NCI-H226 (cell line): ENCODE measurements around the gene DERL2.
"Not testable (repeated sequence)": the region's sequence is repeated elsewhere in the genome, so short reads cannot be mapped to it uniquely, and the experiment has no call there.

Experiments used
- DNase-seq: peaks from one replicate; pipeline ENCODE4 v3.0.0-alpha.2; 2015

Gene DERL2

DNA sequence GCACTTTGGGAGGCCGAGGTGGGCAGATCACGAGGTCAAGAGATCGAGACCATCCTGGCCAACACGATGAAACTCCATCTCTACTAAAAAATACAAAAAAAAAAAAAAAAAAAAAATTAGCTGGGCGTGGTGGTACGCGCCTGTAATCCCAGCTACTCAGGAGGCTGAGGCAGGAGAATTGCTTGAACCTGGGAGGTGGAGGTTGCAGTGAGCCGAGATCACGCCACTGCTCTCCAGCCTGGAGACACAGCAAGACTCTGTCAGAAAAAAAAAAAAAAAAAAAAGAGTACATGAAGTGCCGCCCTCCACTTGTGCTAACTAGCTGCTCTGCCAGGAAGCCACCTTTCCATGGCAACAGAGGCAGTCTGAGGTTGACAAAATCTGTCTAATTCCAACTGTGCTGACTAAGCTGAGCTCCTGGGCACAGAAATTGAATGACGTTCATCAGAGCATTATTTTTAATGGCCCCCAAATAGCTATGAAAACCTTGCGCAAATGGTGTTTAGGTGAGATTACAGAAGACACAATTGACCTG, 50.1 kb downstream of the DERL2 start:
- not testable (repeated sequence) for DNase-seq

DNA sequence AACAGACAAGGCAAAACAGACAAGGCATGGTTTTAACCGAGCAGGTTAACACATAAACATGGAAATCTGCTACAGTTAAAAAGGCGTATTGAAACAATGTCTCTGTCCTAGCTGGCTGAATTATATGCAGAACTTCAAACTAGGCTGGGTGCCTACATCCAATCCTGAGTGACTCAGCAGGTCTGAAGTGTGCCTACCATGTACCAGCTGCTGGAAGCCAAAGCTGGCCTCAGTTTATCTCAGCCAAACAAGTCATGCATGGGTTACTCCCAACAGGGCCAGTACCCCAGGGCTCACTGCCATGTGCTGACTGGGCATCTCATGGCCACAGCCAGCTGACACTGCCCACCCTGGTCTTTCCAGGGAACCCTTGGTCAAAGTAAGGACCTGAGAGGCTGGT, 51.0 kb downstream of the DERL2 start:
- DNase-seq, result no peak

GRCh38 chr17:5431949-5432556, 53.9 kb downstream of the DERL2 start:
- DNase-seq, result no peak

- not testable (repeated sequence) for DNase-seq
These were observed 54.7 kb downstream of the DERL2 start for GRCh38 chr17:5431234-5431633.

GRCh38 chr17:5430413-5430999, 55.5 kb downstream of the DERL2 start:
- DNase-seq, result no peak

GRCh38 chr17:5429191-5429887, 56.6 kb downstream of the DERL2 start:
- no peak for DNase-seq

DNA sequence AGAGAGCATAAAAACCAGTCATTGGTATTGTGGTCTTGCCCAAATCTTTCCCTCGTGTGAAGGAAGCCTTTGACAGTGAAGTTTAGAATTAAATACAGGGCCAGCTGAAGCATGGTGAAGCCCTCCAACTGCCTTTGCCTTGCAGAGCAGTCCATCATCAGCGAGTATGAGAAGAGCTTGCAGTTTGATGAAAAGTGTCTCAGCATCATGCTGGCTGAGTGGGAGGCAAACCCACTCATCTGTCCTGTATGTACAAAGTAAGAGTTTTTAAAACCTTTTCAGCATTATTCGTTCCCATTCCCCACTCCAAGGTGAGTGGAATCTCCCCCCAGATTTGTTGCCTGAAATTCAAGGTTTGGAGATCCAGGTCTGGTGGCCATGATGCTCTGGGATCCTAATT, 60.2 kb downstream of the DERL2 start:
- no peak for DNase-seq

GRCh38 chr17:5424909-5425308, 61.1 kb downstream of the DERL2 start:
- DNase-seq, result no peak

GRCh38 chr17:5422505-5422904, 63.5 kb downstream of the DERL2 start:
- DNase-seq, result peak; percentile 77
